Measurements from ENCODE around the gene GCLM.
"Not testable (repeated sequence)": the region's sequence is repeated elsewhere in the genome, so short reads cannot be mapped to it uniquely, and the experiment has no call there.

Gene GCLM

GRCh38 chr1:93882269-93882668 is 27.0 kb downstream of the GCLM start:
- DNase-seq, result no peak

- DNase-seq, result no peak
Measured at GRCh38 chr1:93880731-93881130, 28.5 kb downstream of the GCLM start.

- peak; percentile 93 to 96 (median 94) for DNase-seq
Measured at GRCh38 chr1:93878889-93879586, 30.2 kb downstream of the GCLM start, which contains the start of gene DNTTIP2. Gene DNTTIP2 (minus strand): TSS chr1:93879206. CDS start chr1:93879148, 58 bp downstream.

GRCh38 chr1:93878501-93878888 is 30.7 kb downstream of the GCLM start:
- peak; percentile 77 to 83 (median 79) for DNase-seq

GRCh38 chr1:93877529-93877928 is 31.7 kb downstream of the GCLM start:
- DNase-seq, result no peak

GRCh38 chr1:93876244-93876643 is 33.0 kb downstream of the GCLM start:
- peak in 2 of 3 donors; percentile 8 to 24 for DNase-seq

GRCh38 chr1:93874025-93874651 is 35.1 kb downstream of the GCLM start:
- peak; percentile 22 to 51 (median 42) for DNase-seq

GRCh38 chr1:93871366-93871765 is 37.9 kb downstream of the GCLM start:
- DNase-seq, result no peak

- DNase-seq, result no peak
Measured at GRCh38 chr1:93869653-93870052, 39.6 kb downstream of the GCLM start.

- not testable (repeated sequence) for DNase-seq
Measured at GRCh38 chr1:93868492-93868891, 40.7 kb downstream of the GCLM start.

GRCh38 chr1:93865253-93865652 is 44.0 kb downstream of the GCLM start:
- no peak for DNase-seq

- no peak for DNase-seq
Measured at GRCh38 chr1:93864175-93864574, 45.1 kb downstream of the GCLM start.

GRCh38 chr1:93857653-93858052 is 51.6 kb downstream of the GCLM start:
- DNase-seq, result not testable (repeated sequence)

GRCh38 chr1:93855983-93856382 is 53.2 kb downstream of the GCLM start:
- not testable (repeated sequence) for DNase-seq

GRCh38 chr1:93853940-93854339 is 55.3 kb downstream of the GCLM start:
- DNase-seq, result no peak

GRCh38 chr1:93851878-93852277 is 57.4 kb downstream of the GCLM start:
- no peak for DNase-seq

- no peak for DNase-seq
Measured at GRCh38 chr1:93851327-93851712, 57.9 kb downstream of the GCLM start.

GRCh38 chr1:93850687-93851326 is 58.4 kb downstream of the GCLM start:
- peak; percentile 40 to 45 (median 40) for DNase-seq

- no peak for DNase-seq
Measured at GRCh38 chr1:93848350-93848883, 60.8 kb downstream of the GCLM start.

- peak; percentile 83 to 88 (median 86) for DNase-seq
Measured at GRCh38 chr1:93847811-93848288, 61.4 kb downstream of the GCLM start.

- DNase-seq, result peak; percentile 89 to 91 (median 90)
Measured at GRCh38 chr1:93846992-93847810, 62.0 kb downstream of the GCLM start.

- peak; percentile 91 to 96 (median 96) for DNase-seq
Measured at GRCh38 chr1:93846206-93846991, 62.8 kb downstream of the GCLM start.

Measured in suppressor macrophage treated with lipopolysaccharide for 1 hour (primary cell).